EH (cell line): ENCODE results near the gene PRKAG1.
"Not testable (repeated sequence)": the region's sequence is repeated elsewhere in the genome, so short reads cannot be mapped to it uniquely, and the experiment has no call there.

Experiments
- DNase-seq: peaks from one replicate; pipeline ENCODE4 v3.0.0-alpha.2; 2015; ENCODE audit warnings: low read depth

The PRKAG1 gene

GRCh38 chr12:49018261-49019119 lies at the start of gene PRKAG1:
PRKAG1 (minus strand) TSS chr12:49018776; CDS start chr12:49018740, 36 bp downstream.
- peak; percentile 97 for DNase-seq

DNA sequence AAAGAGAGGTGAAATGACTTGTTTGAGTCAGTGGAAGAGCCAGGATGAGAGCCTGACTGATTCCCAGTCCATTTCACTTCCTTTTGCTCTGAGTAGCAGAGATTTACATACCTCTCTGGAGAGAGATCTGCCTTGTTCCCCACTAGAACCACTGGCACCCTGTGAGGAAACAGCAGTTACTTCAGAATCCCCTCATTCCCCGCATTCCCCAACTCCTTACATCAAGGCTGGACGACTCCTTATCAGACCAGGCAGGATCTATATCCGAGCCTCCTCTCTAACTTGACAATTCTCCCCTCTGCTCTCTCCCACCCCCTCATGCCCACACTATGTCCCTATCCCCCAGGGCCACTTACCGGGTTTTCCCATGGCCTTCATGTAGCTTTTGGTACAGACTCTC lies 47.5 kb upstream of the PRKAG1 start:
- DNase-seq, result no peak

- no peak for DNase-seq
These were observed 46.2 kb upstream of the PRKAG1 start for GRCh38 chr12:49064767-49065152.

DNA sequence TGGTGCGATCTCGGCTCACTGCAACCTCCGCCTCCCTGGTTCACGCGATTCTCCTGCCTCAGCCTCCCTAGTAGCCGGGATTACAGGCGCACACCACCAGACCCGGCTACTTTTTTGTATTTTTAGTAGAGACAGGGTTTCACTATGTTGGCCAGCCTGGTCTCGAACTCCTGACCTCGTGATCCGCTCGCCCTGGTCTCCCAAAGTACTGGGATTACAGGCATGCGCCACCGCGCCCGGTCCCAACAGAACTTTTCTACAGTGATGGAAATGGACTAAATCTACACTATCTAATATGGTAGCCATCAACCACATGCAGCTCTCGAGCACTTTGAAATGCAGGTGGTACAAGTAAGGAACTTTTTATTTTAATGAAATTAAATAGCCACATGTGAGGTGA lies 43.3 kb upstream of the PRKAG1 start:
- DNase-seq, result not testable (repeated sequence)

GRCh38 chr12:49061157-49061650 lies 42.6 kb upstream of the PRKAG1 start:
- no peak for DNase-seq

DNA sequence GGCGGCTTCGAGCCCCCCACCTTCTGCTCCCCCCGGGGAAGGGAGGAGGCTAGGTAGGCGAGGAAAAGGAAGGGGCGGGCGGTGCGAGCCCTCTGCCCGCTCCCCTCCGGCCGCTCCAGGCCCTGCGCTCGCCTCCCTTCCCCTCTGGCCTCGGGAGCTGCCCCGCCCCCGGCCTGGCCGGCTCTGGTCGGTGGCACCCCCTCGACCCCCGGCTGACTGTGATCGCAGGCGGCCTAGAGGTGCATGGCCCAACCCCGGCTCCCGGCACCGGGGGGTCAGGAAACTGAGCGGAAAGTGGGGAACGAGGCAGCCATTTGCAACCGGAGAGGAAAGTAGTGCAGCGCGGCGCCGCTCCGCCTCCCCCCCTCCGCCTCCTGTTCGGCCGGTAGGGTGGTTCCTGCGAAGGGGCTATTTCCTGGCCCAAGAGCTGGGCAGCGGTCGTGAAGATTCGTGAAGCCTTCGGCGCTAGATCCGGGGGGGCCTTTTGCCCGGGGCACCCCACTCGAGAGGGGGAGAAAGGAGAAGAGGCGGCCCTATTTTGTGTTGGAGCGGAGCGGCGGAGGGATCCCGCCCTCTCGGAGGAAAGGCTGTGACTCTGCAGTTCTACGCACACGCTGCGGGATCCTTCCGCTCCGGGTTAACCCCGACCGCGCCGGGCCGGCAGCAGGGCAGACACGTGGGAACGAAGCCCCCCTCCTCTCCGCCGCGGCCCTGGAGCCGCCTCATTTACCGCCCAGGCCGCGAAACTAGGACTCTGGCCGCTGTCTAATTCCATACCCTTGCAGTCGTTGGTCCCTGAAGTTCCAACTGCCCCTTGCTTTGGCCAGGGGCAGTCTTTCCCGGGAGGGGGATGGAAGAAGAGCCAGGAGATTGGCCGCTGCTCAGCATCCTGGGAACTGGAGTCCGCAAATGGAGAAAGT lies 41.9 kb upstream of the PRKAG1 start, which contains the start of gene KMT2D:
KMT2D (minus strand) TSS at position 558 of the 920 bp plus-strand sequence. CDS start 5,470 bp downstream, outside the sequence.
- peak; percentile 92 for DNase-seq

- DNase-seq, result peak; percentile 37
These were observed 41.0 kb upstream of the PRKAG1 start for GRCh38 chr12:49059299-49060171.

DNA sequence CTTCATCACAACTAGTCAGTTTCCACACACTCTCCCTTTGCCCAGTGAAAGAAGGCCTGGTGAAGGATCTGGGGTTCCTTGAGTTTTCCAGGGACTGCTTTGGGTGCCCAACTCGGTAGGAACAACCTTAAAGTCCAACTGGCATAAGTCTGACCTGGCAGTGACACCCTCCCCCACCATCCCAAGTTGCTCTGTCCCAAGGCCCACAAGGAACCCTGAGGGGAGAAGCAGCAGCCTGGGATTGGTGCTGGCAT lies 40.4 kb upstream of the PRKAG1 start:
- peak; percentile 14 for DNase-seq

GRCh38 chr12:49058366-49059044 lies 39.9 kb upstream of the PRKAG1 start:
- no peak for DNase-seq

GRCh38 chr12:49057888-49058287 lies 39.3 kb upstream of the PRKAG1 start:
- peak; percentile 15 for DNase-seq

- peak; percentile 84 for DNase-seq
These were observed 37.6 kb upstream of the PRKAG1 start for GRCh38 chr12:49055978-49056754.

DNA sequence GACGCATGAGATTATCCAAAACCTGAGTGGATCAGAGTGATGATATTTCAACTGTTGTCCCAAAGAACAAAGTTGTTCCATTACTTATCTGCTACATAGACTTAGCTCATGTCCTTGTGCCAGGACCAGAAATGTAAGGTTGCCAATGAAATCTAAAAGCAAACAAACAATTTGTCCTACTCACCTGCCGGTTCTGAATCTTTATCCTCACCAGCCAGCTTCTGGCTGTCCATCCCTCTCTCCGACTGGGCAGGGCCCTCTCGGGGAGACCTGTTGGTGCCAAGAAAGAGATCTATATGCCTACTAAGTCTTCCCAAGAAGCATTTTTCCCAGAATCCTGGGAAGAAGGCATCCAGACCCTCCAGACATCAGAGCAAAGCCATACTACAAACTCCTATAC lies 36.5 kb upstream of the PRKAG1 start:
- no peak for DNase-seq

GRCh38 chr12:49054524-49054923 lies 35.9 kb upstream of the PRKAG1 start:
- no peak for DNase-seq

DNA sequence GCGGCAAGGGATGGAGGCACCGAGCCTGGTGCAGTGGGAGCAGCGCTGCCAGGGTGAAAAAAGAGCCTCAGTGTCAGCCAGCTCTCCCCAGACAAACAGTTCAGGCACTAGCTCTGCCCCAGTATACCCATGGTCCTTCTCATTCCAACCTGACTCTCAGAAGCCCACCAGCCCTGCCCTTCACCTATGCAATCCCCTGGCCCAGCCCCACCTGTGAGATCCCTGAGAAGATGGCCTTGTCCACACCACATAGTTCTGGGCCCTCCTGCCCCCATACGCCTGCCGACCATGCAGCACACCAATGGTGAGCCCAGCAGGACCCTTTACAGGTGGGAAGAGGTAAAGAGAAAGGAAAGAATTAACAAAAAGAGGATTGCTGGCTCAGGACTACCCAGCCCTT lies 35.5 kb upstream of the PRKAG1 start:
- no peak for DNase-seq

DNA sequence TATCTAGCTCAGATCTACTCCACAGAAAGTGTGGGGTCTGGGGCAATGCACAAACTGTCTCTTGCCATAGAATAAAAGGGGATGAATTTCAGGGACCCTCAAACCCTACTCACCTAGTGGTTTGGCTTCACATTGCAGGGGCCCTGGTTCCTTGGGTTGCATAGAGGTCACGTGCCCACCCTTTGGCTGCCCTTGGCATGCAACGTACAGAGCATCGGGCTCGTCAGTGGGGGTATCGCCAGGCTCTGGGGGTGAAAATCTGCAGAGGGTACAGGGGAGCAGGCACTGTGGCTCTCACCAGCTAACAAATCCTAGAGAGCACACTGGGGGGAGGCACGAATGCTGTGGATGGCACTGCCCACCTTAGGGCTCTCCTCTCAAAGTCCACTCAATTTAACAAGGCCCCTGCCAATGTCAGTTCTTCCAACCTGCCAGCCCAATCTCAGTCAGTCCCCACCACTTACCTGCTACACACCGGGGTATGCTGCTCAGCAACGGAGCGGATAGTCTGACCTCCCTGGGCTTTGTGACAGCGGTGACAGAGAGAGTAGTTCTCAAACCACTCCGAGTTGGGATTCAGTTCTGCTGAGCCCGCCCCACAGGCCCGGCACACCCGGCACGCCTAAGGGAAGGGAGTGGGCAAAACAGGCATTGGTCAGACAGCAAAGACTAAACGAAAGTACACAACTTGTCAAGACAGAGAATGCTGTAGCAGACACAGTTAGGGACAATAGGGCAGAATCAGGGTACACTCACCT lies 34.1 kb upstream of the PRKAG1 start:
- no peak for DNase-seq

- no peak for DNase-seq
These were observed 33.3 kb upstream of the PRKAG1 start for GRCh38 chr12:49051777-49052438.

GRCh38 chr12:49051373-49051764 lies 32.8 kb upstream of the PRKAG1 start:
- DNase-seq, result no peak

GRCh38 chr12:49050507-49051372 lies 32.2 kb upstream of the PRKAG1 start:
- no peak for DNase-seq
